Measurements from ENCODE around the gene FSIP1. TPM values are rescaled to one million over a fixed set of nuclear protein-coding genes. Genes with fewer than 3 reads are reported as not detected.

Gene FSIP1
- polyA plus RNA-seq, 3 donors, result 1.4 to 2.7 (median 1.6) TPM

DNA sequence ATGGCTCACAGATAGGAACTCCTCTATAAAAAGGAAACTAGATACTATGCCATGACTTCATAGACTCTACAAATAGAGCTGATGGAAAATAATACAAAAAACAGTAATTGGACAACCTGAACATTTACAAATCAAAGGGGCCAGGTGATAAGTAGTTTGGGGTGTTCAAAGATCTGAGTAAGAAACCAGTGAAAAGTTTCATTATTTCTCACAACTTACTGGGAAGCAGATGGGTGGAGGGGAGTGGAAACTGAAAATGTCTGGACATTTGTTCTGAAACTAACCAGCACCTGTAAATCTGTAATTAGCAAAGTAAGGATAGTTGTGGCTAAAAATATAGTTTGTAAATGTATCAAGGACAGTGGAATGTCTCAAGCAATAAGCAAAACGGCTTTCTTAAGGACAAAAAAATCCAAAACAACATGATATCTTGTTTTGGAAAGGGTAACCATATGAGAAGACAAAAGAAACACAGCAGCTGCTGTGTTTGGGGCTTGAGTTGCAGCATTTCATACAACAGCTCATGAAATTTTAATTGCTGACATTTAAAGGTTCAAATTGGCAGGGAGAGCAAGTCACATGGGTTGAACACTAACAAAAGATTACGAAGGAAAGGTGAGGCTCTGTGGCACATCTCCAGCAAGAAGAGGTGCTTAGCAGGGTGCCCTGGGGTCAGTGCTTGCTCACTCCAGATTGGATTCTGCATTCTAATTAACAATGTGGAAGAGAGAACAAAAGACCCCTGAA lies 228.5 kb downstream of the FSIP1 start:
- no peak for DNase-seq

- no peak for DNase-seq
These were observed 230.1 kb downstream of the FSIP1 start for GRCh38 chr15:39552556-39552955.

DNA sequence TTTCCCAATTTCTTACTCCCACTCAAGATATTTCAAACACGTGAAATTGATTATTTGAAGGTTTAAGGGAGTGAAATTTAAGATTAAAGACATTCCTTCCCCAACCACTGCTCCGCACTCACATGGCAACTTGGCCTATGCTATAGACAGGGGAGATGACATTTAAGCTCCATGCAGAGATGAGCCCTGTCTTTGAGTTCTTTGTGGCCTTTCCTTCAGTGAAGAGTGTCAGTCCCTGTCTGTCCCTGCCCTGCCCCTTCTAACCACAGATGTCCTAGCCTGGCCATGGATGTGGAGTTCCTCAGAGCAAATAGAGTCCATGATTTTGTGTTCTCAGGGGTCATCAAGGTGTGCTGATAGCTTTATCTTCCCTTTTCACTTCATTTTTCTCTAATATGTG lies 231.2 kb downstream of the FSIP1 start:
- no peak for DNase-seq

Other genes with a start within 250 kb of the FSIP1 start
- 100 to 1,000 TPM; 139 to 192 (median 177) TPM for gene THBS1, start 201.8 kb downstream of the FSIP1 start, polyA plus RNA-seq (ENCODE audit: insufficient read length in 3 of 3)
- 10 to 100 TPM; 14.9 to 16.4 (median 15.1) TPM for gene GPR176, start 137.4 kb upstream of the FSIP1 start, polyA plus RNA-seq (ENCODE audit: insufficient read length in 3 of 3)
- 10 to 100 TPM; 48.2 to 62.2 (median 49.4) TPM for gene EIF2AK4, start 151.3 kb upstream of the FSIP1 start, polyA plus RNA-seq (ENCODE audit: insufficient read length in 3 of 3)